CD4-positive, CD25-positive, alpha-beta regulatory T cell (primary cell): Measurements from ENCODE around the gene ZNF444. TPM values are rescaled to one million over a fixed set of nuclear protein-coding genes. Genes with fewer than 3 reads are reported as not detected.
"Not testable (repeated sequence)": the region's sequence is repeated elsewhere in the genome, so short reads cannot be mapped to it uniquely, and the experiment has no call there.

Experiments used
- ATAC-seq, 2 donors: fragments of 150-1000 bp; cut with Tn5 transposase; one replicate each; pipeline ENCODE4 v1.10.0; 2021; ENCODE audit warnings: low read depth in 2 of 2, moderate number of reproducible peaks in 2 of 2, moderate library complexity in 1 of 2
- DNase-seq, 3 donors: peaks; one replicate each; pipeline versions ENCODE4 v3.0.0 to v3.0.0-alpha.2; 2012 to 2022; ENCODE audit warnings: mixed read lengths in 1 of 3
- H3K27ac ChIP-seq: one replicate; pipeline ENCODE4 v1.7.0; 2013; ENCODE audit warnings: mild to moderate bottlenecking, low read length; ENCODE audit not compliant: insufficient read depth, poor library complexity, severe bottlenecking
- H3K27me3 ChIP-seq: one replicate; pipeline ENCODE4 v1.7.0; 2013; ENCODE audit warnings: low read length; ENCODE audit not compliant: control insufficient read depth, insufficient read depth
- H3K36me3 ChIP-seq: one replicate; pipeline ENCODE4 v1.7.0; 2013; ENCODE audit warnings: mild to moderate bottlenecking, low read length, moderate library complexity; ENCODE audit not compliant: control insufficient read depth, insufficient read depth
- H3K4me1 ChIP-seq: 2 replicates; pipeline ENCODE4 v1.7.0; 2013; ENCODE audit warnings: mild to moderate bottlenecking, low read length; ENCODE audit not compliant: insufficient read depth, control insufficient read depth, poor library complexity, severe bottlenecking
- H3K4me3 ChIP-seq: one replicate; pipeline ENCODE4 v1.7.0; 2013; ENCODE audit warnings: low read depth, mild to moderate bottlenecking, low read length, moderate library complexity
- H3K9me3 ChIP-seq, 2 experiments: 1 replicate in 1 of 2; 2 replicates in 1 of 2; pipeline ENCODE4 v1.7.0; 2013; ENCODE audit warnings: low read length in 2 of 2, mild to moderate bottlenecking in 1 of 2, moderate library complexity in 1 of 2; ENCODE audit not compliant: control insufficient read depth in 2 of 2
- H3K27ac Mint-ChIP-seq, 3 donors: one replicate each; pipeline ENCODE4 v1.8.0; 2020 to 2022; ENCODE audit warnings: mild to moderate bottlenecking in 3 of 3, mixed read lengths in 3 of 3, moderate library complexity in 2 of 3
- H3K27me3 Mint-ChIP-seq: one replicate; pipeline ENCODE4 v1.8.0; 2022; ENCODE audit warnings: mild to moderate bottlenecking, mixed read lengths
- H3K36me3 Mint-ChIP-seq: one replicate; pipeline ENCODE4 v1.8.0; 2020; ENCODE audit warnings: mixed read lengths
- H3K4me1 Mint-ChIP-seq, 4 donors: one replicate each; pipeline ENCODE4 v1.8.0; 2020 to 2022; ENCODE audit warnings: mixed read lengths in 4 of 4, mild to moderate bottlenecking in 1 of 4
- H3K4me3 Mint-ChIP-seq, 4 donors: one replicate each; pipeline ENCODE4 v1.8.0; 2020 to 2022; ENCODE audit warnings: mild to moderate bottlenecking in 4 of 4, mixed read lengths in 4 of 4, moderate library complexity in 3 of 4
- H3K9me3 Mint-ChIP-seq, 7 donors: one replicate each; pipeline ENCODE4 v1.8.0; 2020 to 2022; ENCODE audit warnings: mixed read lengths in 7 of 7, mild to moderate bottlenecking in 3 of 7, moderate library complexity in 2 of 7
- polyA plus RNA-seq, 4 donors: library from polyadenylated mRNA; unstranded; fragments of 300-500 nt; fragmentation: Illumina TruSeq; gene quantifications; one replicate each; pipeline ENCODE4 v1.2.3, GENCODE V29; 2021
- total RNA-seq: library from RNA; stranded (reverse); gene quantifications from one replicate; pipeline ENCODE4 v1.2.3, GENCODE V29; 2022

The ZNF444 gene
- total and polyA plus RNA-seq, 5 donors from 2014 or later = 10.8 to 23.5 (median 14.3) TPM

GRCh38 chr19:56207581-56207980, 66.5 kb downstream of the ZNF444 start:
- not testable (repeated sequence) for DNase-seq, H3K4me1 Mint-ChIP-seq, H3K4me1 ChIP-seq, H3K36me3 ChIP-seq, H3K36me3 Mint-ChIP-seq, H3K4me3 Mint-ChIP-seq, H3K4me3 ChIP-seq, H3K9me3 Mint-ChIP-seq, H3K27me3 ChIP-seq, H3K27ac ChIP-seq, H3K9me3 ChIP-seq, H3K27me3 Mint-ChIP-seq, ATAC-seq, H3K27ac Mint-ChIP-seq

- H3K36me3 Mint-ChIP-seq = no peaks in the 10 kb centered on the region
- no peak overlapping the region for H3K27ac ChIP-seq
- H3K9me3 ChIP-seq = no peaks in the 10 kb centered on the region
- H3K27me3 ChIP-seq = no peaks in the 10 kb centered on the region
- H3K27ac Mint-ChIP-seq = no peak overlapping the region
- H3K9me3 Mint-ChIP-seq = peaks cover 0 to 3% (median 0%) of the 10 kb centered on the region in 7 donors
- no peak overlapping the region for H3K4me3 ChIP-seq
- no peak for ATAC-seq
- DNase-seq = no peak
- peaks cover 10% of the 10 kb centered on the region for H3K27me3 Mint-ChIP-seq
- no peaks in the 10 kb centered on the region for H3K4me1 ChIP-seq
- no peaks in the 10 kb centered on the region for H3K4me1 Mint-ChIP-seq
- H3K4me3 Mint-ChIP-seq = no peak overlapping the region
- H3K36me3 ChIP-seq = no peaks in the 10 kb centered on the region
Observed at GRCh38 chr19:56209091-56209490, 68.0 kb downstream of the ZNF444 start.

GRCh38 chr19:56210036-56210435, 68.9 kb downstream of the ZNF444 start:
- not testable (repeated sequence) for H3K4me3 Mint-ChIP-seq, H3K36me3 ChIP-seq, H3K9me3 ChIP-seq, H3K27ac ChIP-seq, ATAC-seq, H3K4me3 ChIP-seq, H3K27me3 ChIP-seq, DNase-seq, H3K4me1 Mint-ChIP-seq, H3K36me3 Mint-ChIP-seq, H3K27ac Mint-ChIP-seq, H3K9me3 Mint-ChIP-seq, H3K4me1 ChIP-seq
- H3K27me3 Mint-ChIP-seq = peaks cover 13% of the 10 kb centered on the region

Other genes with a start within 250 kb of the ZNF444 start
- not detected for gene NLRP13, start 209.0 kb upstream of the ZNF444 start, total RNA-seq
- gene NLRP13, start 209.0 kb upstream of the ZNF444 start, polyA plus RNA-seq = not detected
- gene NLRP8, start 193.5 kb upstream of the ZNF444 start, total RNA-seq = not detected
- not detected for gene NLRP8, start 193.5 kb upstream of the ZNF444 start, polyA plus RNA-seq
- not detected for gene NLRP5, start 154.5 kb upstream of the ZNF444 start, total RNA-seq
- not detected for gene NLRP5, start 154.5 kb upstream of the ZNF444 start, polyA plus RNA-seq
- 21.4 TPM for gene ZNF787, start 20.0 kb upstream of the ZNF444 start, total RNA-seq
- gene ZNF787, start 20.0 kb upstream of the ZNF444 start, polyA plus RNA-seq = 1 to 10 TPM in 3 of 4 donors, under 1 TPM in 1; 0.73 to 1.8 (median 1.4) TPM
- gene GALP, start 34.7 kb downstream of the ZNF444 start, total RNA-seq = not detected
- gene GALP, start 34.7 kb downstream of the ZNF444 start, polyA plus RNA-seq = not detected
- gene ZSCAN5B, start 56.5 kb downstream of the ZNF444 start, total RNA-seq = not detected
- gene ZSCAN5B, start 56.5 kb downstream of the ZNF444 start, polyA plus RNA-seq = not detected
- not detected for gene ZSCAN5C, start 61.0 kb downstream of the ZNF444 start, total RNA-seq
- gene ZSCAN5C, start 61.0 kb downstream of the ZNF444 start, polyA plus RNA-seq = not detected
- gene EDDM13, start 131.5 kb downstream of the ZNF444 start, total RNA-seq = not detected
- gene EDDM13, start 131.5 kb downstream of the ZNF444 start, polyA plus RNA-seq = 1 to 10 TPM in 2 of 4 donors, under 1 TPM in 2; 0.46 to 1.9 (median 1.1) TPM
- 6.8 TPM for gene ZSCAN5A, start 173.6 kb downstream of the ZNF444 start, total RNA-seq
- gene ZSCAN5A, start 173.6 kb downstream of the ZNF444 start, polyA plus RNA-seq = 1 to 10 TPM; 3.5 to 7.9 (median 5.4) TPM